ENCODE data around the gene MAFF. TPM values are rescaled to one million over a fixed set of nuclear protein-coding genes. Genes with fewer than 3 reads are reported as not detected.

Gene MAFF
- total RNA-seq, 3 donors from 2014 or later (not counting 1 experiment from before 2014, with no cell fraction given): 168 to 215 (median 187) TPM

DNA sequence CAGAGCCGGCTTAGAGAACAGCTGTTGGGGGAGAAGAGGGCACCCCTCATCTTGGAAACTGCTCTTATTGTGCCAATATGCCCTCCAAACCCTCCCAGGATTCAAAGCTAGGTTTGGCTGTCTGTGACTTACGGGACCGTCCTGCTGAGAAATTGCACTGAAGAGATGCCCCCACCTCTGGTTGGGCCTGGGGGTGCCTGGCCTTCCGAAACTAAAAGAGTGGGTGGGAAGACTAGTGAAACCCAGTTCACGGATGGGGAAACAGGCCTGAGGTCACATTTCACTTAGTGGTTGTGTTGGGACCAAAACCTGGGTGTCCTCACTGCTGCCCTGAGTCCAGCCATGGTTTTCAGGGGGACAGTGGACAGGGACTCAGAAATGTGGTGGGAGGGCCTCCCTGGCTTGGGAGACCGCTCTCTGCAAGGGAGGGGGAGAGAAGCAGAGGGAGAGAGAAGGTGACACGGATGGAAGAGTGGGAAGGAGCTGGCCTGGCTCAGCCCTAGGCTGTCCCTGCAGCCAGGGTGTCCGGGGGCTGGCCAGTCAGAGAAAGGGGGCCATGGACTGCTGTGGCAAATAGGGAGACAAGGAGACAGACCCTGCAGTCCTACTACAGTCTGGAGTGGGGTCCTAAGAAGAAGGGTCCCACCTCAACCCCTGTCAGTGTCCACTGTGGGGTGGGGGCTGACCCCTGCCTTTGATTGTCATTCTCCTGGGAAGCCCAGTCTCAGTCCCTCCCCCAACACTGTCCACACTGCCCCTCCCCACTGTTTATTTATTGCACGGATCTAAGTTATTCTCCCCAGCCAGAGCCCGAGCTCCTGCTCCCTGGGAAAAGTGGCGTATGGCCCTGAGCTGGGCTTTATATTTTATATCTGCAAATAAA is 13.6 kb downstream of the MAFF start:
- ATAC-seq: no peak
- no peaks in the 10 kb centered on the region for H3K27me3 Mint-ChIP-seq (ENCODE audit: low read depth in 2 of 2)
- no peaks in the 10 kb centered on the region for H3K27me3 ChIP-seq (ENCODE audit: control insufficient read depth, insufficient read depth, low read length)
- no peak for DNase-seq
- no peak overlapping the region for H3K27ac ChIP-seq (ENCODE audit: low read length)
- H3K4me3 ChIP-seq (ENCODE audit: low read length): no peak overlapping the region
- H3K9me3 Mint-ChIP-seq: no peaks in the 10 kb centered on the region
- peaks cover 33 to 59% of the 10 kb centered on the region in 2 donors for H3K4me1 Mint-ChIP-seq
- TF ChIP-seq, protein P1, sequence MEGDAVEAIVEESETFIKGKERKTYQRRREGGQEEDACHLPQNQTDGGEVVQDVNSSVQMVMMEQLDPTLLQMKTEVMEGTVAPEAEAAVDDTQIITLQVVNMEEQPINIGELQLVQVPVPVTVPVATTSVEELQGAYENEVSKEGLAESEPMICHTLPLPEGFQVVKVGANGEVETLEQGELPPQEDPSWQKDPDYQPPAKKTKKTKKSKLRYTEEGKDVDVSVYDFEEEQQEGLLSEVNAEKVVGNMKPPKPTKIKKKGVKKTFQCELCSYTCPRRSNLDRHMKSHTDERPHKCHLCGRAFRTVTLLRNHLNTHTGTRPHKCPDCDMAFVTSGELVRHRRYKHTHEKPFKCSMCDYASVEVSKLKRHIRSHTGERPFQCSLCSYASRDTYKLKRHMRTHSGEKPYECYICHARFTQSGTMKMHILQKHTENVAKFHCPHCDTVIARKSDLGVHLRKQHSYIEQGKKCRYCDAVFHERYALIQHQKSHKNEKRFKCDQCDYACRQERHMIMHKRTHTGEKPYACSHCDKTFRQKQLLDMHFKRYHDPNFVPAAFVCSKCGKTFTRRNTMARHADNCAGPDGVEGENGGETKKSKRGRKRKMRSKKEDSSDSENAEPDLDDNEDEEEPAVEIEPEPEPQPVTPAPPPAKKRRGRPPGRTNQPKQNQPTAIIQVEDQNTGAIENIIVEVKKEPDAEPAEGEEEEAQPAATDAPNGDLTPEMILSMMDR (IDR thresholded peaks at IDR 0.05): no peak
- peaks cover 11% of the 10 kb centered on the region for H3K36me3 ChIP-seq (ENCODE audit: control insufficient read depth, insufficient read depth, low read length)
- WGBS (ENCODE audit: insufficient coverage): 93% methylated on average over 11 of the region's 11 CpGs
- H3K9me3 ChIP-seq (ENCODE audit: control insufficient read depth, insufficient read depth, low read length): no peaks in the 10 kb centered on the region
- H3K4me1 ChIP-seq (ENCODE audit: control insufficient read depth, insufficient read depth, low read length): peaks cover 41% of the 10 kb centered on the region
- peak overlapping the region; percentile 65 for H3K4me3 Mint-ChIP-seq
- H3K36me3 Mint-ChIP-seq: no peaks in the 10 kb centered on the region
- peak overlapping the region; percentile 61 to 89 for H3K27ac Mint-ChIP-seq
- intact Hi-C loops (cut with micrococcal nuclease): no loop called here

DNA sequence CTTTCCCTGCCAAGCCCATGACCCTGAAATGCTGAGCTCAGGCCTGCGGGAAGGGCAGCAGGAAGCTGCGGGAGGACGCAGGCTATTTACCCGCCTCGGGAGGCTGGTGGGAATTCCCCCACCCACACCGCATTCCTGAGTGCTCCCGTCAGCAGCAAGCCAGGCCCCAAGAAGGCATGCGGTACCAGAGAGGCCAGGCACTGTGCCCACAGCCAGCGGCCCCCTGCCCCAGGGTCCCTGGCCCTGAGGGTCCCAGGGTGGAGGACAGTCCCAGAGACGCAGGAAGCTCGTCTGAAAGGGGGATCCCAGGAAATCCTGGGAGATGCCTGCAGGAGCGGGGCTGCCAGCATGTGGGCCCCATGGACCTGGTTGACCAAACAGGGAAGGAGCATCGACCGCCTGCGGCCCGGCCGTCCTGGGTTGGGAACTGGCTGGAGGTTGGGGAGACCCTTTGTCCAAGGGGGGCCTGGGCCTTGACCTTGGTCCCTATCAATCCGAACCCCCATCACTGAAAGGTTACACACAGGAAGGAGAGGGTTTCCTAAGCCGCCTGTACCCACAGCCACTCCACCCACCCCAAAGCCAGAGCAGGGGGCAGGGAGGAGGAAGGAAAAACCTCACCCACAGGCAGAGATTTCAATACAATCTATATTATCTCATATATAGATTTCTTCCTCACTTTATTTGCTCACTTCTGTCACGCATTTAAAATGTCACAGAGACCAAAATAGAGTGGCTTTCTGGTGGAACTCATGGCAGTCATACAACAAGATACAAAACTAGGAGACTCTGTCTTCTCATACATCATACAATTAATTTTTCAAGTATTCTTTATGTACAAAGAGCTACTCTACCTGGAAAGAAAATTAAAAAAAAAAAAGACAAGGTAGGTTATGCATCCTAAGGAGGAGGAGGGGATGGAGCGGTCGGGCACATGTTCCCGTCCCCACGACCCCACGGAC is 17.1 kb downstream of the MAFF start:
- no peaks in the 10 kb centered on the region for H3K9me3 Mint-ChIP-seq
- peak overlapping the region; percentile 63 to 89 for H3K27ac Mint-ChIP-seq
- DNase-seq (peak in 1 of 2 donors; percentile 77), ATAC-seq (peak in 1 of 3 donors; percentile 7)
- intact Hi-C loops (cut with micrococcal nuclease): no loop called here
- H3K4me3 Mint-ChIP-seq: peak overlapping the region; percentile 58
- H3K27ac ChIP-seq (ENCODE audit: low read length): peak overlapping the region; percentile 48
- no peak overlapping the region for H3K4me3 ChIP-seq (ENCODE audit: low read length)
- no peaks in the 10 kb centered on the region for H3K27me3 ChIP-seq (ENCODE audit: control insufficient read depth, insufficient read depth, low read length)
- peaks cover 24% of the 10 kb centered on the region for H3K36me3 ChIP-seq (ENCODE audit: control insufficient read depth, insufficient read depth, low read length)
- peaks cover 25 to 42% of the 10 kb centered on the region in 2 donors for H3K4me1 Mint-ChIP-seq
- WGBS (ENCODE audit: insufficient coverage): 72% methylated on average over 23 of the region's 25 CpGs
- H3K9me3 ChIP-seq (ENCODE audit: control insufficient read depth, insufficient read depth, low read length): no peaks in the 10 kb centered on the region
- H3K36me3 Mint-ChIP-seq: no peaks in the 10 kb centered on the region
- TF ChIP-seq, protein P1 (IDR thresholded peaks at IDR 0.05): no peak
- peaks cover 29% of the 10 kb centered on the region for H3K4me1 ChIP-seq (ENCODE audit: control insufficient read depth, insufficient read depth, low read length)
- H3K27me3 Mint-ChIP-seq (ENCODE audit: low read depth in 2 of 2): no peaks in the 10 kb centered on the region

GRCh38 chr22:38219632-38220031 is 17.8 kb downstream of the MAFF start:
- WGBS (ENCODE audit: insufficient coverage): 86% methylated on average over 10 of the region's 10 CpGs
- H3K4me3 Mint-ChIP-seq: peak overlapping the region; percentile 58
- peak overlapping the region; percentile 63 to 89 for H3K27ac Mint-ChIP-seq
- Histone ChIP-seq H3K27ac (ENCODE audit: low read length) (no peak overlapping the region), H3K27me3 (ENCODE audit: control insufficient read depth, insufficient read depth, low read length) (no peaks in the 10 kb centered on the region), H3K4me3 (ENCODE audit: low read length) (no peak overlapping the region), H3K4me1 (ENCODE audit: control insufficient read depth, insufficient read depth, low read length) (peaks cover 24% of the 10 kb centered on the region), H3K9me3 (ENCODE audit: control insufficient read depth, insufficient read depth, low read length) (no peaks in the 10 kb centered on the region), H3K36me3 (ENCODE audit: control insufficient read depth, insufficient read depth, low read length) (peaks cover 29% of the 10 kb centered on the region)
- TF ChIP-seq, protein P1 (IDR thresholded peaks at IDR 0.05): no peak
- H3K27me3 Mint-ChIP-seq (ENCODE audit: low read depth in 2 of 2): no peaks in the 10 kb centered on the region
- no peaks in the 10 kb centered on the region for H3K36me3 Mint-ChIP-seq
- intact Hi-C loops (cut with micrococcal nuclease): loop anchor here (10.0 kb wide), 1 partner anchor 45 kb away; no protein-coding TSS in a partner anchor
- DNase-seq (no peak), ATAC-seq (peak in 1 of 3 donors; percentile 9)
- peaks cover 25 to 41% of the 10 kb centered on the region in 2 donors for H3K4me1 Mint-ChIP-seq
- H3K9me3 Mint-ChIP-seq: no peaks in the 10 kb centered on the region

Measured in natural killer cell (primary cell).